ENCODE results near the gene NT5M.

The NT5M gene

GRCh38 chr17:17395885-17396284, 92.7 kb downstream of the NT5M start:
- no peak for DNase-seq (ENCODE audit: low spot score)
